ENCODE results near the gene CCDC87.

Gene CCDC87

DNA sequence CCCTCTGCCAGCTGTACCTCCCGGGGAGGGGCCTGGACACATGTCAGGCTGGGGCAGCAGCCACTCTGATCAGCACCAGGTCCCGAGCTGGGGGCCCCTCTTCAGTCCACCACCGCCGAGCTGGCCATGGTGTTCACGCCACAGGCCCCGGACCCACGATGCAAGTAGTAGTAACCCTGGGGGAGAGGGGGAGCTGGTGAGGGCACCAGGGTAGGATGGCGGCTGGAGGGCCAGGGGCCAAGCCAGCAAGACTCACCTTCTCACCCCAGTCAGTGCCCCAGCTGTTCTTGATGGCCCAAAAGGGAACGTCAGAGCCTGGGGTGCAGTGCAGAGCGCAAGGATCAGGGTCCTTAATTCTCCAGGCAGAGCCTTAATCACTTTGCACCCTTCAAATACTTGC is 29.0 kb downstream of the CCDC87 start:
- H3K36me3 ChIP-seq (ENCODE audit: insufficient read depth, low read length): no peaks in the 10 kb centered on the region
- ATAC-seq (ENCODE audit: insufficient read depth, low read depth): no peak
- H2AFZ ChIP-seq (ENCODE audit: low read depth, low read length): no peak overlapping the region
- no peak overlapping the region for H3K27ac ChIP-seq (ENCODE audit: low read length)
- no peak overlapping the region for H3K9ac ChIP-seq (ENCODE audit: low read depth, low read length)
- no peaks in the 10 kb centered on the region for H3K27me3 ChIP-seq (ENCODE audit: insufficient read depth, low read length, poor library complexity)
- H3K79me2 ChIP-seq (ENCODE audit: insufficient read depth, low read length): no peaks in the 10 kb centered on the region
- H3K4me2 ChIP-seq (ENCODE audit: insufficient read depth, low read length): no peak overlapping the region
- TF ChIP-seq CTCF (IDR thresholded peaks at IDR 0.05; ENCODE audit: borderline replicate concordance, extremely low read depth, low read length, poor library complexity, severe bottlenecking) (no peak), EZH2 (IDR thresholded peaks at IDR 0.05; ENCODE audit: borderline replicate concordance, low read depth, low read length, severe bottlenecking) (no peak)
- no peak overlapping the region for H3K4me3 ChIP-seq (ENCODE audit: low read depth in 1 of 2, low read length in 2 of 2)
- no peaks in the 10 kb centered on the region for H3K9me3 ChIP-seq (ENCODE audit: insufficient read depth, low read length, severe bottlenecking)
- DNase-seq: no peak
- no peaks in the 10 kb centered on the region for H3K4me1 ChIP-seq (ENCODE audit: insufficient read depth, low read length)
- no peaks in the 10 kb centered on the region for H4K20me1 ChIP-seq (ENCODE audit: insufficient read depth, low read length)

DNA sequence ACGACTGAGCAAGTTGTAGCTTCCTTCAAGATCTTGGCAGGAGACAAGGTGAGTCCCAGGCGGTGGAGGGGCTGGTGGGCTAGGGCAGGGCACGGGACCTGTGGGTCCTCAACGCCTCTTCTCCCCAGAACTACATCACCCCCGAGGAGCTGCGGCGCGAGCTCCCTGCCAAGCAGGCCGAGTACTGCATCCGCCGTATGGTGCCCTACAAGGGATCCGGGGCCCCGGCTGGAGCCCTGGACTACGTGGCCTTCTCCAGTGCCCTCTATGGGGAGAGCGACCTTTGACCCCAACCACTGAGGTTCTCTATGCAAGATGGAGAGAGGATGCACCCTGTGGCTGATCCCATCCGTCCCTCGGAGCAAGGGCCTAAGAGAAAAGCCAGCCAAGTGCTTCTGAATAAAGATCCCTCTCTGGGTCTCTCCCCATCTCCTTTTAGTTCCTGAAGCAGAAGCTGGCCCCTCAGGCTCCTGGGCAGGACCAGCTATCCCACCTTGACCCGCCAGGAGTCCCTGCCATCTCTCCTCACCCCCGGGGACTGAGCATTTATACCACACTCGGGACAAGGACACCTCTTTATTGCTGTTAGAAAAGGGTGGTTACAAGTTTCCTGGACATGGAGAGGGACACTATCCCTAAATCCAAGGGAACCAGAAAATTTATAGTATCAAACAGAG is 29.8 kb downstream of the CCDC87 start:
- H3K4me2 ChIP-seq (ENCODE audit: insufficient read depth, low read length): no peak overlapping the region
- H3K36me3 ChIP-seq (ENCODE audit: insufficient read depth, low read length): no peaks in the 10 kb centered on the region
- no peaks in the 10 kb centered on the region for H3K9me3 ChIP-seq (ENCODE audit: insufficient read depth, low read length, severe bottlenecking)
- H2AFZ ChIP-seq (ENCODE audit: low read depth, low read length): no peak overlapping the region
- no peak overlapping the region for H3K9ac ChIP-seq (ENCODE audit: low read depth, low read length)
- no peaks in the 10 kb centered on the region for H3K4me1 ChIP-seq (ENCODE audit: insufficient read depth, low read length)
- H3K27me3 ChIP-seq (ENCODE audit: insufficient read depth, low read length, poor library complexity): no peaks in the 10 kb centered on the region
- H4K20me1 ChIP-seq (ENCODE audit: insufficient read depth, low read length): no peaks in the 10 kb centered on the region
- TF ChIP-seq CTCF (IDR thresholded peaks at IDR 0.05; ENCODE audit: borderline replicate concordance, extremely low read depth, low read length, poor library complexity, severe bottlenecking): no peak
- no peak for TF ChIP-seq EZH2 (IDR thresholded peaks at IDR 0.05; ENCODE audit: borderline replicate concordance, low read depth, low read length, severe bottlenecking)
- ATAC-seq (ENCODE audit: insufficient read depth, low read depth) (no peak), DNase-seq (no peak)
- no peaks in the 10 kb centered on the region for H3K79me2 ChIP-seq (ENCODE audit: insufficient read depth, low read length)
- no peak overlapping the region for H3K27ac ChIP-seq (ENCODE audit: low read length)
- no peak overlapping the region for H3K4me3 ChIP-seq (ENCODE audit: low read depth in 1 of 2, low read length in 2 of 2)

- DNase-seq (no peak), ATAC-seq (ENCODE audit: insufficient read depth, low read depth) (no peak)
- no peaks in the 10 kb centered on the region for H3K79me2 ChIP-seq (ENCODE audit: insufficient read depth, low read length)
- H3K36me3 ChIP-seq (ENCODE audit: insufficient read depth, low read length): no peaks in the 10 kb centered on the region
- H3K4me1 ChIP-seq (ENCODE audit: insufficient read depth, low read length): no peaks in the 10 kb centered on the region
- H4K20me1 ChIP-seq (ENCODE audit: insufficient read depth, low read length): no peaks in the 10 kb centered on the region
- TF ChIP-seq CTCF (IDR thresholded peaks at IDR 0.05; ENCODE audit: borderline replicate concordance, extremely low read depth, low read length, poor library complexity, severe bottlenecking): no peak
- no peak for TF ChIP-seq EZH2 (IDR thresholded peaks at IDR 0.05; ENCODE audit: borderline replicate concordance, low read depth, low read length, severe bottlenecking)
- no peaks in the 10 kb centered on the region for H3K9me3 ChIP-seq (ENCODE audit: insufficient read depth, low read length, severe bottlenecking)
- no peak overlapping the region for H3K9ac ChIP-seq (ENCODE audit: low read depth, low read length)
- no peak overlapping the region for H3K4me2 ChIP-seq (ENCODE audit: insufficient read depth, low read length)
- no peak overlapping the region for H3K27ac ChIP-seq (ENCODE audit: low read length)
- H3K4me3 ChIP-seq (ENCODE audit: low read depth in 1 of 2, low read length in 2 of 2): no peak overlapping the region
- no peak overlapping the region for H2AFZ ChIP-seq (ENCODE audit: low read depth, low read length)
- H3K27me3 ChIP-seq (ENCODE audit: insufficient read depth, low read length, poor library complexity): no peaks in the 10 kb centered on the region
These were observed 30.6 kb downstream of the CCDC87 start for GRCh38 chr11:66562275-66562674.

- no peaks in the 10 kb centered on the region for H3K36me3 ChIP-seq (ENCODE audit: insufficient read depth, low read length)
- H3K9ac ChIP-seq (ENCODE audit: low read depth, low read length): no peak overlapping the region
- TF ChIP-seq CTCF (IDR thresholded peaks at IDR 0.05; ENCODE audit: borderline replicate concordance, extremely low read depth, low read length, poor library complexity, severe bottlenecking): no peak
- TF ChIP-seq EZH2 (IDR thresholded peaks at IDR 0.05; ENCODE audit: borderline replicate concordance, low read depth, low read length, severe bottlenecking): no peak
- ATAC-seq (ENCODE audit: insufficient read depth, low read depth): no peak
- H3K27ac ChIP-seq (ENCODE audit: low read length): no peak overlapping the region
- no peak overlapping the region for H3K4me2 ChIP-seq (ENCODE audit: insufficient read depth, low read length)
- H3K79me2 ChIP-seq (ENCODE audit: insufficient read depth, low read length): no peaks in the 10 kb centered on the region
- H3K9me3 ChIP-seq (ENCODE audit: insufficient read depth, low read length, severe bottlenecking): no peaks in the 10 kb centered on the region
- H2AFZ ChIP-seq (ENCODE audit: low read depth, low read length): no peak overlapping the region
- no peak overlapping the region for H3K4me3 ChIP-seq (ENCODE audit: low read depth in 1 of 2, low read length in 2 of 2)
- DNase-seq: no peak
- H3K27me3 ChIP-seq (ENCODE audit: insufficient read depth, low read length, poor library complexity): no peaks in the 10 kb centered on the region
- no peaks in the 10 kb centered on the region for H3K4me1 ChIP-seq (ENCODE audit: insufficient read depth, low read length)
- no peaks in the 10 kb centered on the region for H4K20me1 ChIP-seq (ENCODE audit: insufficient read depth, low read length)
These were observed 31.0 kb downstream of the CCDC87 start for GRCh38 chr11:66561975-66562248.

All from DND-41 (cell line).